ENCODE measurements around the gene KDM8. TPM values are rescaled to one million over a fixed set of nuclear protein-coding genes. Genes with fewer than 3 reads are reported as not detected.

Gene KDM8
- total RNA-seq = 4.6 and 5.9 TPM in 2 replicates

GRCh38 chr16:27203507-27204311, at the start of gene KDM8:
Gene KDM8, plus strand, starts transcription at chr16:27203526. Its CDS starts 6,598 bp downstream, at chr16:27210124.
- peak; percentile 95 for DNase-seq (ENCODE audit: extremely low read depth, low read depth, low spot score)

- no peak for DNase-seq (ENCODE audit: extremely low read depth, low read depth, low spot score)
Observed at GRCh38 chr16:27154705-27155521, 48.4 kb upstream of the KDM8 start.

- DNase-seq (ENCODE audit: extremely low read depth, low read depth, low spot score) = no peak
Observed at GRCh38 chr16:27156579-27156978, 46.7 kb upstream of the KDM8 start.

GRCh38 chr16:27161398-27161797, 41.9 kb upstream of the KDM8 start:
- DNase-seq (ENCODE audit: extremely low read depth, low read depth, low spot score) = no peak

- no peak for DNase-seq (ENCODE audit: extremely low read depth, low read depth, low spot score)
Observed at GRCh38 chr16:27164352-27164751, 39.0 kb upstream of the KDM8 start.

- DNase-seq (ENCODE audit: extremely low read depth, low read depth, low spot score) = no peak
Observed at GRCh38 chr16:27165576-27165975, 37.8 kb upstream of the KDM8 start.

- DNase-seq (ENCODE audit: extremely low read depth, low read depth, low spot score) = no peak
Observed at GRCh38 chr16:27168790-27169189, 34.5 kb upstream of the KDM8 start.

GRCh38 chr16:27169511-27170071, 33.7 kb upstream of the KDM8 start:
- no peak for DNase-seq (ENCODE audit: extremely low read depth, low read depth, low spot score)

- no peak for DNase-seq (ENCODE audit: extremely low read depth, low read depth, low spot score)
Observed at GRCh38 chr16:27171584-27171983, 31.7 kb upstream of the KDM8 start.

GRCh38 chr16:27174007-27174406, 29.3 kb upstream of the KDM8 start:
- no peak for DNase-seq (ENCODE audit: extremely low read depth, low read depth, low spot score)

GRCh38 chr16:27174798-27175197, 28.5 kb upstream of the KDM8 start:
- no peak for DNase-seq (ENCODE audit: extremely low read depth, low read depth, low spot score)

- DNase-seq (ENCODE audit: extremely low read depth, low read depth, low spot score) = no peak
Observed at GRCh38 chr16:27175888-27176287, 27.4 kb upstream of the KDM8 start.

- no peak for DNase-seq (ENCODE audit: extremely low read depth, low read depth, low spot score)
Observed at GRCh38 chr16:27177031-27177774, 26.1 kb upstream of the KDM8 start.

- DNase-seq (ENCODE audit: extremely low read depth, low read depth, low spot score) = no peak
Observed at GRCh38 chr16:27179500-27180072, 23.7 kb upstream of the KDM8 start.

GRCh38 chr16:27181019-27181790, 22.1 kb upstream of the KDM8 start:
- no peak for DNase-seq (ENCODE audit: extremely low read depth, low read depth, low spot score)

- DNase-seq (ENCODE audit: extremely low read depth, low read depth, low spot score) = no peak
Observed at GRCh38 chr16:27182906-27183405, 20.4 kb upstream of the KDM8 start.

- DNase-seq (ENCODE audit: extremely low read depth, low read depth, low spot score) = no peak
Observed at GRCh38 chr16:27185776-27186130, 17.6 kb upstream of the KDM8 start.

GRCh38 chr16:27188633-27189032, 14.7 kb upstream of the KDM8 start:
- no peak for DNase-seq (ENCODE audit: extremely low read depth, low read depth, low spot score)

GRCh38 chr16:27189335-27189972, 13.9 kb upstream of the KDM8 start:
- no peak for DNase-seq (ENCODE audit: extremely low read depth, low read depth, low spot score)

Data from glomerular endothelial cell (primary cell).